Measurements from ENCODE around the gene CCNL2.

DNA sequence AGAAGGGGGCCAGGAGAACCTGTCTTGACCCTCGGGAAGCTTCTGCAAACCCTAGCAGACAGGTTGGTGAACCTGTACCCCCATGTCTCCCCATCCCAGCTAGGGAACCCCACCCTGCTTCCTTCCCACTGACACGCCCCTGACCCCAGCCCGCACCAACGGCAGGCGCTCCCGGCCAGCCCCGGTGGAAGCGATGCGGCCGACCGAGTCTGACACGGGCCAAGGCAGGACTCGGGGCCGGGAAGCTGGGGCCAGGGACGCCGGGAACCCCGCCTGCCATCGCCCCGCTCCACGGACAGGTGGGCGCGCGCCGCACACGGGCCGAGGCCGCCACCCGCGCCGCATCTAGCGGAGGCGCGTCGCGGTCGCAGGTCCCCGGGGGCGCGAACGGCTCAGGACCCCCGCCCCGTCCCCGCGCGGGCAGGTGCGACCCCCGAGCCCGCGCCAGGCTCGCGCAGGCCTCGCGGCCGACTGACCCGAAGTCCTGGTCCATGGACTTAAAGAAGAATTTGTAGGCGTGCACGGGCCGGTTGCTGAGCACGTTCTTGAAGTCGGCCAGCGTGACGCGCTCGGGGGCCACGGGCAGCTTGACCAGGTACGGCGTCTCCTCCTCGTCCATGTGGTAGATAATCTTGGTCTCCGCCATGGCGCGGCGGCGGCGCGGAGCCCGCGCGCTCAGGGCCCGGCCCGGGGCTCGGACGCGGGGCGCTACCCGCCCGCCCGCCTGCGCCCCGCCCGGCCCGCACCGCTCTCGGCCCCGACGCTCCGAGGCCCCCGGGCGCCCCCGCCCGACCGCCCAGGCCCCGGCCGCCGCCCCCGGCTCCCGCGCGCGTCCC is 50.5 kb downstream of the CCNL2 start:
- TF ChIP-seq, protein P1, sequence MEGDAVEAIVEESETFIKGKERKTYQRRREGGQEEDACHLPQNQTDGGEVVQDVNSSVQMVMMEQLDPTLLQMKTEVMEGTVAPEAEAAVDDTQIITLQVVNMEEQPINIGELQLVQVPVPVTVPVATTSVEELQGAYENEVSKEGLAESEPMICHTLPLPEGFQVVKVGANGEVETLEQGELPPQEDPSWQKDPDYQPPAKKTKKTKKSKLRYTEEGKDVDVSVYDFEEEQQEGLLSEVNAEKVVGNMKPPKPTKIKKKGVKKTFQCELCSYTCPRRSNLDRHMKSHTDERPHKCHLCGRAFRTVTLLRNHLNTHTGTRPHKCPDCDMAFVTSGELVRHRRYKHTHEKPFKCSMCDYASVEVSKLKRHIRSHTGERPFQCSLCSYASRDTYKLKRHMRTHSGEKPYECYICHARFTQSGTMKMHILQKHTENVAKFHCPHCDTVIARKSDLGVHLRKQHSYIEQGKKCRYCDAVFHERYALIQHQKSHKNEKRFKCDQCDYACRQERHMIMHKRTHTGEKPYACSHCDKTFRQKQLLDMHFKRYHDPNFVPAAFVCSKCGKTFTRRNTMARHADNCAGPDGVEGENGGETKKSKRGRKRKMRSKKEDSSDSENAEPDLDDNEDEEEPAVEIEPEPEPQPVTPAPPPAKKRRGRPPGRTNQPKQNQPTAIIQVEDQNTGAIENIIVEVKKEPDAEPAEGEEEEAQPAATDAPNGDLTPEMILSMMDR (IDR thresholded peaks at IDR 0.05) = no peak
- TF ChIP-seq EZH2 (IDR thresholded peaks at IDR 0.05; ENCODE audit: borderline replicate concordance, insufficient read depth, low read depth, low read length, poor library complexity, severe bottlenecking) = no peak
